ENCODE measurements around the gene POLR2J3.
"Not testable (repeated sequence)": the region's sequence is repeated elsewhere in the genome, so short reads cannot be mapped to it uniquely, and the experiment has no call there.

DNA sequence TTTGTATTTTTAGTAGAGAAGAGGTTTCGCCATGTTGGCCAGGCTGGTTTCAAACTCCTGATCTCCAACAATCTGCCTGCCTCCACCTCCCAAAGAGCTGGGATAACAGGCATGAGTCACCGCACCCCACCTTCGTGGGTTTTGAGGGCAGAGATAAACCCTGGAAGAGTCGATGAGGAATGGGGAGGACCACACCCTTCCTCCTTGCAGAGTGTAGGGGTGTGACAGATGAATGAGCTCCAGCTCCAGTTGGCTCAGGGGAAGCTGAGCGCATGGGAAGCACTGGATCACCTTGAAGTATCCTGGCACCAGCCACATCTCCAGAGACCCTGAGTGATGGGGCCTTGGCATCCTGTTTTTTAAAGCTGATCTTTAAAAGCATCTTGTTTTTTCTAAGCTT is 11.1 kb upstream of the POLR2J3 start:
- TF ChIP-seq, protein P1, sequence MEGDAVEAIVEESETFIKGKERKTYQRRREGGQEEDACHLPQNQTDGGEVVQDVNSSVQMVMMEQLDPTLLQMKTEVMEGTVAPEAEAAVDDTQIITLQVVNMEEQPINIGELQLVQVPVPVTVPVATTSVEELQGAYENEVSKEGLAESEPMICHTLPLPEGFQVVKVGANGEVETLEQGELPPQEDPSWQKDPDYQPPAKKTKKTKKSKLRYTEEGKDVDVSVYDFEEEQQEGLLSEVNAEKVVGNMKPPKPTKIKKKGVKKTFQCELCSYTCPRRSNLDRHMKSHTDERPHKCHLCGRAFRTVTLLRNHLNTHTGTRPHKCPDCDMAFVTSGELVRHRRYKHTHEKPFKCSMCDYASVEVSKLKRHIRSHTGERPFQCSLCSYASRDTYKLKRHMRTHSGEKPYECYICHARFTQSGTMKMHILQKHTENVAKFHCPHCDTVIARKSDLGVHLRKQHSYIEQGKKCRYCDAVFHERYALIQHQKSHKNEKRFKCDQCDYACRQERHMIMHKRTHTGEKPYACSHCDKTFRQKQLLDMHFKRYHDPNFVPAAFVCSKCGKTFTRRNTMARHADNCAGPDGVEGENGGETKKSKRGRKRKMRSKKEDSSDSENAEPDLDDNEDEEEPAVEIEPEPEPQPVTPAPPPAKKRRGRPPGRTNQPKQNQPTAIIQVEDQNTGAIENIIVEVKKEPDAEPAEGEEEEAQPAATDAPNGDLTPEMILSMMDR (IDR thresholded peaks at IDR 0.05; ENCODE audit: control extremely low read depth in 1 of 3, insufficient read depth in 1 of 3, low read depth in 1 of 3, low read length in 3 of 3), result not testable (repeated sequence)
- not testable (repeated sequence) for TF ChIP-seq POLR2A (IDR thresholded peaks at IDR 0.05; ENCODE audit: control extremely low read depth in 1 of 2, low read depth in 2 of 2, low read length in 2 of 2)
